H1 (cell line): Measurements from ENCODE around the gene TAF3. TPM values are rescaled to one million over a fixed set of nuclear protein-coding genes. Genes with fewer than 3 reads are reported as not detected.

Experiments
- CTCF ChIA-PET: fragments of 300-600 bp; sonication (Branson Sonifier 250); formaldehyde crosslinking; loops from one replicate; lab custom pipeline; 2021; ENCODE audit not compliant: partially characterized antibody; lab: Charles Lee
- POLR2A ChIA-PET: fragments of 300-600 bp; sonication (Branson Sonifier 250); formaldehyde crosslinking; loops from one replicate; lab custom pipeline; 2021; ENCODE audit warnings: inconsistent platforms; ENCODE audit not compliant: partially characterized antibody; lab: Charles Lee
- DNase-seq, 2 experiments: peaks; one replicate each; pipeline versions ENCODE4 v3.0.0 to v3.0.0-alpha.2; 2010 to 2022; ENCODE audit warnings: low spot score in 2 of 2, low read depth in 1 of 2, mixed read lengths in 1 of 2
- FAIRE-seq: peaks from 2 replicates; lab custom pipeline; 2011; peaks lifted over from hg19 to GRCh38; lab: Jason Lieb, UNC
- H2AFZ ChIP-seq: 2 replicates; pipeline ENCODE4 v1.8.1; 2012; ENCODE audit warnings: low read length, inconsistent platforms
- H2AK5ac ChIP-seq: 2 replicates; pipeline ENCODE4 v1.6.1; 2013; ENCODE audit warnings: low read depth, low read length
- H2BK120ac ChIP-seq: replicated peaks from 2 replicates; pipeline ENCODE3; 2013; ENCODE audit warnings: low read depth, low read length, inconsistent platforms
- H2BK12ac ChIP-seq: 2 replicates; pipeline ENCODE4 v1.6.1; 2013; ENCODE audit warnings: low read depth, low read length
- H2BK15ac ChIP-seq: 2 replicates; pipeline ENCODE4 v1.6.1; 2013; ENCODE audit warnings: low read length
- H2BK20ac ChIP-seq: 2 replicates; pipeline ENCODE4 v1.6.1; 2013; ENCODE audit warnings: low read length
- H2BK5ac ChIP-seq: 2 replicates; pipeline ENCODE4 v1.6.1; 2013; ENCODE audit warnings: low read depth, low read length
- H3K14ac ChIP-seq: 2 replicates; pipeline ENCODE4 v1.6.1; 2013; ENCODE audit warnings: inconsistent platforms; ENCODE audit not compliant: insufficient read length
- H3K18ac ChIP-seq: 2 replicates; pipeline ENCODE4 v1.6.1; 2013; ENCODE audit warnings: low read length; ENCODE audit errors: extremely low read depth
- H3K23ac ChIP-seq: 2 replicates; pipeline ENCODE4 v1.6.1; 2013; ENCODE audit warnings: inconsistent platforms; ENCODE audit not compliant: insufficient read length
- H3K23me2 ChIP-seq: 2 replicates; pipeline ENCODE4 v1.6.1; 2013; ENCODE audit warnings: low read depth, low read length
- H3K27ac ChIP-seq: 2 replicates; pipeline ENCODE4 v1.6.1; 2011; ENCODE audit warnings: low read depth, low read length, inconsistent platforms
- H3K27me3 ChIP-seq, 4 experiments: replicated peaks in 1 of 4; 1 replicate in 1 of 4; 2 replicates in 3 of 4; pipeline versions ENCODE4 v1.6.1 to v1.8.1; 2011 to 2013; ENCODE audit warnings: low read length in 3 of 4, mild to moderate bottlenecking in 3 of 4, inconsistent platforms in 2 of 4, mixed read lengths in 2 of 4, moderate library complexity in 1 of 4; ENCODE audit not compliant: control insufficient read depth in 3 of 4, insufficient read depth in 3 of 4; ENCODE audit errors: extremely low read depth in 1 of 4
- H3K36me3 ChIP-seq, 4 experiments: 2 replicates each; pipeline versions ENCODE4 v1.6.1 to v1.8.1; 2011 to 2013; ENCODE audit warnings: mild to moderate bottlenecking in 4 of 4, low read length in 3 of 4, moderate library complexity in 2 of 4, control low read depth in 1 of 4, inconsistent platforms in 1 of 4; ENCODE audit not compliant: insufficient read depth in 4 of 4, control insufficient read depth in 2 of 4
- H3K4ac ChIP-seq: replicated peaks from 2 replicates; pipeline ENCODE3; 2013; ENCODE audit warnings: low read length, low read depth, mixed read lengths, inconsistent platforms; ENCODE audit not compliant: insufficient read length
- H3K4me1 ChIP-seq, 4 experiments: replicated peaks in 1 of 4; 1 replicate in 1 of 4; 2 replicates in 3 of 4; pipeline versions ENCODE4 v1.6.1 to v1.8.1; 2011 to 2013; ENCODE audit warnings: low read length in 3 of 4, inconsistent platforms in 2 of 4, mixed read lengths in 1 of 4; ENCODE audit not compliant: insufficient read depth in 4 of 4, control insufficient read depth in 3 of 4
- H3K4me2 ChIP-seq, 2 experiments: 2 replicates each; pipeline versions ENCODE4 v1.6.1 to v1.8.1; 2011 to 2013; ENCODE audit warnings: low read depth in 2 of 2, low read length in 2 of 2, control low read depth in 1 of 2, inconsistent platforms in 1 of 2, mild to moderate bottlenecking in 1 of 2; ENCODE audit not compliant: insufficient read depth in 1 of 2
- H3K4me3 ChIP-seq, 4 experiments: fragments of 200-600, 300-600 bp in 1 of 4; sonication (generic), shearing (Covaris generic), sonication (Bioruptor Twin) in 1 of 4; 2 replicates each; pipeline versions ENCODE4 v1.5.1 to v1.8.1; 2011 to 2016; ENCODE audit warnings: low read length in 4 of 4, low read depth in 3 of 4, control low read depth in 2 of 4, inconsistent platforms in 2 of 4, mild to moderate bottlenecking in 2 of 4, mixed read lengths in 1 of 4, moderate library complexity in 1 of 4; ENCODE audit not compliant: insufficient read depth in 2 of 4; ENCODE audit errors: extremely low read depth in 1 of 4
- H3K56ac ChIP-seq: replicated peaks from 2 replicates; pipeline ENCODE3; 2013; ENCODE audit warnings: low read depth, mild to moderate bottlenecking, mixed read lengths, low read length, inconsistent platforms; ENCODE audit not compliant: insufficient read length
- H3K79me1 ChIP-seq: 2 replicates; pipeline ENCODE4 v1.6.1; 2013; ENCODE audit warnings: low read depth, low read length, control low read depth
- H3K79me2 ChIP-seq, 2 experiments: 2 replicates each; pipeline versions ENCODE4 v1.6.1 to v1.8.1; 2012 to 2013; ENCODE audit warnings: low read length in 2 of 2, mild to moderate bottlenecking in 2 of 2, inconsistent platforms in 1 of 2; ENCODE audit not compliant: insufficient read depth in 2 of 2, control insufficient read depth in 1 of 2
- H3K9ac ChIP-seq, 4 experiments: replicated peaks in 1 of 4; 1 replicate in 1 of 4; 2 replicates in 3 of 4; pipeline versions ENCODE4 v1.6.1 to v1.8.1; 2011 to 2013; ENCODE audit warnings: low read depth in 3 of 4, low read length in 3 of 4, control low read depth in 2 of 4, mild to moderate bottlenecking in 2 of 4, moderate library complexity in 2 of 4, inconsistent platforms in 1 of 4; ENCODE audit errors: extremely low read depth in 1 of 4
- H3K9me3 ChIP-seq, 2 experiments: 2 replicates each; pipeline versions ENCODE4 v1.6.1 to v1.8.1; 2012 to 2013; ENCODE audit warnings: mild to moderate bottlenecking in 2 of 2, moderate library complexity in 2 of 2, control low read depth in 1 of 2, inconsistent platforms in 1 of 2, low read depth in 1 of 2, low read length in 1 of 2, mixed read lengths in 1 of 2; ENCODE audit not compliant: insufficient read depth in 2 of 2
- H4K20me1 ChIP-seq, 2 experiments: replicated peaks in 1 of 2; 2 replicates each; pipeline versions ENCODE3 to v1.8.1; 2011 to 2013; ENCODE audit warnings: inconsistent platforms in 2 of 2, low read length in 2 of 2, mild to moderate bottlenecking in 1 of 2; ENCODE audit not compliant: insufficient read depth in 2 of 2, control insufficient read depth in 1 of 2
- H4K5ac ChIP-seq: 2 replicates; pipeline ENCODE4 v1.6.1; 2013; ENCODE audit warnings: low read length, low read depth, mixed read lengths, inconsistent platforms; ENCODE audit not compliant: insufficient read length
- H4K8ac ChIP-seq: 2 replicates; pipeline ENCODE4 v1.8.0; 2013; ENCODE audit warnings: mild to moderate bottlenecking, moderate library complexity, low read length, inconsistent platforms; ENCODE audit not compliant: insufficient read depth; ENCODE audit errors: extremely low read depth
- H4K91ac ChIP-seq: replicated peaks from 2 replicates; pipeline ENCODE3; 2013; ENCODE audit warnings: low read length, mixed read lengths, inconsistent platforms; ENCODE audit not compliant: insufficient read length
- EZH2 ChIP-seq: fragments of 200-600 bp; sonication (generic); IDR thresholded peaks from 2 replicates; pipeline ENCODE4 v1.7.1; 2012; ENCODE audit warnings: low read depth, mild to moderate bottlenecking, moderate library complexity, low read length, inconsistent platforms; ENCODE audit not compliant: severe bottlenecking
- GABPA ChIP-seq: IDR thresholded peaks from 2 replicates; pipeline ENCODE4 v1.6.1; 2011; ENCODE audit warnings: mild to moderate bottlenecking, low read length, moderate library complexity, borderline replicate concordance; ENCODE audit not compliant: insufficient read depth
- RNF2 ChIP-seq: fragments of 200-900, 300-1000 bp; sonication (generic); IDR thresholded peaks from 2 replicates; pipeline ENCODE4 v1.7.1; 2016; ENCODE audit warnings: borderline replicate concordance, low read depth, mild to moderate bottlenecking, antibody characterized with exemption, low read length; ENCODE audit not compliant: poor library complexity, severe bottlenecking; ENCODE audit errors: missing control alignments
- SIN3A ChIP-seq, 2 experiments: IDR thresholded peaks in 1 of 2; conservative IDR thresholded peaks in 1 of 2; 2 replicates each; pipeline ENCODE4 v1.6.1; 2011 to 2012; ENCODE audit warnings: low read length in 2 of 2, improper control_type of control experiment in 1 of 2, low read depth in 1 of 2, mild to moderate bottlenecking in 1 of 2
- SUZ12 ChIP-seq: fragments of 200-600 bp; sonication (generic); IDR thresholded peaks from 2 replicates; pipeline ENCODE4 v1.6.1; 2012; ENCODE audit warnings: mild to moderate bottlenecking, inconsistent platforms, low read length, moderate library complexity, mixed read lengths
- WGBS, 2 experiments: shearing (Covaris generic) in 1 of 2; methylation state at CpG; one replicate each; pipeline versions ENCODE4 v1.1.6 to v1.1.7; 2013 to 2015; ENCODE audit warnings: low lambda C conversion rate in 2 of 2, mixed read lengths in 2 of 2, inconsistent platforms in 1 of 2, low coverage in 1 of 2, missing lambda C conversion rate in 1 of 2; ENCODE audit not compliant: insufficient replicate concordance in 2 of 2, insufficient coverage in 1 of 2, insufficient read length in 1 of 2; ENCODE audit errors: extremely low coverage in 1 of 2, missing lambda C conversion rate in 1 of 2; 5-methylcytosine and 5-hydroxymethylcytosine counted together
- polyA plus RNA-seq, 7 experiments: library from polyadenylated mRNA; depleted of rRNA in 3 of 7; stranded (reverse) in 5 of 7; unstranded in 2 of 7; fragments of >200 nt in 5 of 7; fragments of 200-250 nt in 2 of 7; gene quantifications; 1 replicate in 5 of 7; 2 replicates in 1 of 7; 4 replicates in 1 of 7; pipeline versions ENCODE4 v1.2.1 to v1.2.3, GENCODE V29; 2011 to 2013; ENCODE audit warnings: missing spikeins in 2 of 7, mixed read lengths in 2 of 7
- total RNA-seq: library from RNA; stranded (reverse); fragmentation: NEBNext Ultra II Directional; extraction: Animal tissue kit (Norgen Biotek cat#: 25700); gene quantifications from 2 replicates; pipeline ENCODE4 v1.2.1, GENCODE V29; 2021
- TF ChIP-seq, protein P1 (sequence below): IDR thresholded peaks from 2 replicates; pipeline ENCODE4 v1.6.1; 2012; ENCODE audit warnings: inconsistent platforms

TAF3 gene
- total and polyA plus RNA-seq, 2 of the 8 experiments (the other 6 are each of a cell fraction or from before 2014, with no cell fraction given), result 1.5 to 11.2 TPM

- no peak overlapping the region for H3K56ac ChIP-seq
- no peak overlapping the region for H3K23ac ChIP-seq
- no peak overlapping the region for H3K9ac ChIP-seq
- CTCF ChIA-PET, result interaction anchor here (0.6 to 2.0 kb wide), 4 partner anchors 9 to 464 kb away, joined by 3 to 7 read pairs (median 4); no protein-coding TSS in a partner anchor
- peaks cover 18% of the 10 kb centered on the region for H3K23me2 ChIP-seq
- H3K79me2 ChIP-seq, result no peaks in the 10 kb centered on the region
- H4K20me1 ChIP-seq, result peaks cover 19 to 24% of the 10 kb centered on the region in 2 experiments
- H2BK5ac ChIP-seq, result no peak overlapping the region
- H3K4me3 ChIP-seq, result peak overlapping the region; percentile 21 to 55 (median 36); a peak in 7 of 8 replicates
- H4K8ac ChIP-seq, result peak overlapping the region; percentile 63
- no peaks in the 10 kb centered on the region for H3K79me1 ChIP-seq
- H2BK15ac ChIP-seq, result 0 out of 2 replicates have a peak overlapping the region, but pooled peaks have one; percentile 16
- H3K4me1 ChIP-seq, result peaks cover 11 to 55% (median 28%) of the 10 kb centered on the region in 4 experiments
- no peak overlapping the region for H4K5ac ChIP-seq
- POLR2A ChIA-PET, result interaction anchor here (0.7 to 1.8 kb wide), 4 partner anchors 9 to 16 kb away, joined by 3 to 10 read pairs (median 6); no protein-coding TSS in a partner anchor
- no peak for DNase-seq
- TF ChIP-seq, protein P1, sequence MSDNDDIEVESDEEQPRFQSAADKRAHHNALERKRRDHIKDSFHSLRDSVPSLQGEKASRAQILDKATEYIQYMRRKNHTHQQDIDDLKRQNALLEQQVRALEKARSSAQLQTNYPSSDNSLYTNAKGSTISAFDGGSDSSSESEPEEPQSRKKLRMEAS, result peak; percentile 4; the same call in 1 of the 2 replicates
- TF ChIP-seq EZH2 (peak; percentile 55), SUZ12 (peak; percentile 79), SIN3A (conservative IDR thresholded peaks at IDR 0.05 in 1 of 2, IDR thresholded peaks at IDR 0.05 in 1 of 2; ENCODE audit: low read depth in 1 of 2, low read length in 2 of 2) (no peak), GABPA (no peak), RNF2 (peak; percentile 1)
- TF ChIP-seq, all 59 proteins: peak for 4
- WGBS, 2 experiments, result 3% methylated on average over 31 of the region's 60 CpGs; no CpG with 5 or more reads in 1 of the 2 experiments
- no peak overlapping the region for H2BK120ac ChIP-seq
- no peak overlapping the region for H2BK12ac ChIP-seq
- no peak overlapping the region for H3K18ac ChIP-seq
- H3K14ac ChIP-seq, result no peak overlapping the region
- H2BK20ac ChIP-seq, result no peak overlapping the region
- H3K9me3 ChIP-seq, result no peaks in the 10 kb centered on the region
- H3K4me2 ChIP-seq, result peak overlapping the region; percentile 79 to 84
- no peak overlapping the region for H3K4ac ChIP-seq
- peaks cover 69 to 98% (median 95%) of the 10 kb centered on the region in 4 experiments for H3K27me3 ChIP-seq
- no peak overlapping the region for H3K27ac ChIP-seq
- no peak overlapping the region for H4K91ac ChIP-seq
- no peak overlapping the region for H2AK5ac ChIP-seq
- no peaks in the 10 kb centered on the region; a peak in 1 of 8 replicates for H3K36me3 ChIP-seq
- no peak for FAIRE-seq
- H2AFZ ChIP-seq, result no peak overlapping the region
Observed at GRCh38 chr10:8050556-8051108, 232.3 kb downstream of the TAF3 start.
